B cell (primary cell): Measurements from ENCODE around the gene ITGB7. TPM values are rescaled to one million over a fixed set of nuclear protein-coding genes. Genes with fewer than 3 reads are reported as not detected.

Experiments used
- ATAC-seq: fragments of 200-7000 bp; cut with Tn5 transposase; one replicate; pipeline ENCODE4 v1.10.0; 2021; ENCODE audit warnings: low read depth, mild to moderate bottlenecking, moderate number of reproducible peaks, moderate library complexity
- CTCF ChIA-PET: fragments of 350-600 bp; sonication (Branson Sonifier 250); formaldehyde crosslinking; loops from one replicate; lab custom pipeline; 2021; ENCODE audit warnings: antibody characterized with exemption, inconsistent platforms; lab: Charles Lee
- POLR2A ChIA-PET: fragments of 350-600 bp; sonication (Branson Sonifier 250); formaldehyde crosslinking; loops from one replicate; lab custom pipeline; 2021; ENCODE audit warnings: antibody characterized with exemption; lab: Charles Lee
- DNase-seq: peaks from one replicate; pipeline ENCODE4 v3.0.0; 2013
- H2AFZ ChIP-seq: 2 replicates; pipeline ENCODE4 v1.6.1; 2012; ENCODE audit warnings: mild to moderate bottlenecking, low read depth, low read length; ENCODE audit not compliant: insufficient read depth, poor library complexity, severe bottlenecking
- H3K27ac ChIP-seq, 2 donors: 1 replicate in 1 of 2; 2 replicates in 1 of 2; pipeline ENCODE4 v1.5.1; 2012 to 2013; ENCODE audit warnings: low read length in 2 of 2, mild to moderate bottlenecking in 2 of 2, moderate library complexity in 1 of 2
- H3K27me3 ChIP-seq, 4 experiments: fragments of 200-600 bp in 1 of 4; sonication (generic) in 1 of 4; replicated peaks in 1 of 4; 1 replicate in 2 of 4; 2 replicates in 2 of 4; pipeline versions ENCODE4 v1.6.1 to v1.7.0; 2013 to 2016; ENCODE audit warnings: low read length in 3 of 4, mild to moderate bottlenecking in 2 of 4, mixed read lengths in 1 of 4, moderate library complexity in 1 of 4; ENCODE audit not compliant: insufficient read depth in 4 of 4, control insufficient read depth in 3 of 4; ENCODE audit errors: control extremely low read depth in 1 of 4
- H3K36me3 ChIP-seq, 2 experiments: replicated peaks in 1 of 2; 1 replicate in 1 of 2; 2 replicates in 1 of 2; pipeline versions ENCODE4 v1.6.1 to v1.7.1; 2013; ENCODE audit warnings: low read length in 1 of 2; ENCODE audit not compliant: insufficient read depth in 2 of 2, control insufficient read depth in 1 of 2; ENCODE audit errors: control extremely low read depth in 1 of 2, extremely low read depth in 1 of 2
- H3K4me1 ChIP-seq, 2 donors: fragments of 200-600 bp in 1 of 2; sonication (generic) in 1 of 2; 1 replicate in 1 of 2; 2 replicates in 1 of 2; pipeline versions ENCODE4 v1.5.1 to v1.6.1; 2013 to 2017; ENCODE audit warnings: low read length in 2 of 2; ENCODE audit not compliant: control insufficient read depth in 2 of 2, insufficient read depth in 2 of 2
- H3K4me2 ChIP-seq: replicated peaks from 2 replicates; pipeline ENCODE3; 2012; ENCODE audit warnings: mild to moderate bottlenecking, low read depth, low read length; ENCODE audit not compliant: poor library complexity, severe bottlenecking
- H3K4me3 ChIP-seq, 5 experiments: fragments of 200-600 bp in 1 of 5; sonication (generic) in 1 of 5; 1 replicate in 3 of 5; 2 replicates in 2 of 5; pipeline versions ENCODE4 v1.5.1 to v1.7.0; 2011 to 2016; ENCODE audit warnings: low read length in 4 of 5, mild to moderate bottlenecking in 4 of 5, low read depth in 2 of 5, control low read depth in 1 of 5, moderate library complexity in 1 of 5; ENCODE audit not compliant: insufficient read depth in 1 of 5; ENCODE audit errors: control extremely low read depth in 1 of 5, extremely low read depth in 1 of 5
- H3K79me2 ChIP-seq: fragments of 200-600 bp; sonication (generic); one replicate; pipeline ENCODE4 v1.6.0; 2016; ENCODE audit warnings: low read length; ENCODE audit not compliant: control insufficient read depth, insufficient read depth
- H3K9ac ChIP-seq: fragments of 200-600 bp; sonication (generic); 2 replicates; pipeline ENCODE4 v1.6.1; 2017; ENCODE audit warnings: mild to moderate bottlenecking, low read length, moderate library complexity
- H3K9me3 ChIP-seq, 3 donors: one replicate each; pipeline versions ENCODE4 v1.6.1 to v1.7.1; 2013; ENCODE audit warnings: low read length in 2 of 3; ENCODE audit not compliant: control insufficient read depth in 2 of 3, insufficient read depth in 1 of 3; ENCODE audit errors: control extremely low read depth in 1 of 3
- H4K20me1 ChIP-seq: 2 replicates; pipeline ENCODE4 v1.6.0; 2012; ENCODE audit warnings: mild to moderate bottlenecking, low read length; ENCODE audit not compliant: insufficient read depth, control insufficient read depth, poor library complexity, severe bottlenecking
- H3K27ac Mint-ChIP-seq: one replicate; pipeline ENCODE4 v1.8.0; 2021; ENCODE audit warnings: mixed read lengths
- H3K27me3 Mint-ChIP-seq: one replicate; pipeline ENCODE4 v1.8.0; 2021; ENCODE audit warnings: mixed read lengths
- H3K4me1 Mint-ChIP-seq: one replicate; pipeline ENCODE4 v1.8.0; 2021; ENCODE audit warnings: mixed read lengths
- H3K4me3 Mint-ChIP-seq: one replicate; pipeline ENCODE4 v1.8.0; 2021; ENCODE audit warnings: mixed read lengths
- H3K9me3 Mint-ChIP-seq: one replicate; pipeline ENCODE4 v1.8.0; 2022; ENCODE audit warnings: mixed read lengths; ENCODE audit not compliant: insufficient read depth
- CTCF ChIP-seq: fragments of 200-600 bp; IDR thresholded peaks from one replicate; pipeline ENCODE4 v1.8.0; 2022; ENCODE audit warnings: antibody characterized with exemption, mild to moderate bottlenecking
- EZH2 ChIP-seq: IDR thresholded peaks from 2 replicates; pipeline ENCODE4 v1.6.1; 2012; ENCODE audit warnings: borderline replicate concordance, low read depth, mild to moderate bottlenecking, moderate library complexity, low read length; ENCODE audit not compliant: insufficient read depth, poor library complexity, severe bottlenecking
- WGBS: methylation state at CpG from one replicate; pipeline ENCODE4 v1.1.5; 2013; ENCODE audit warnings: missing lambda C conversion rate; ENCODE audit not compliant: insufficient coverage; 5-methylcytosine and 5-hydroxymethylcytosine counted together
- intact Hi-C: fragments of 100-400 bp; cut with micrococcal nuclease; formaldehyde crosslinking; loops from one replicate; pipeline ENCODE4 v1.10.0; 2022
- polyA plus RNA-seq: library from polyadenylated mRNA; depleted of rRNA; stranded (reverse); fragments of >200 nt; gene quantifications from 2 replicates; pipeline ENCODE4 v1.2.3, GENCODE V29; 2012
- total RNA-seq, 2 donors: library from RNA; stranded (reverse); fragments of 120-200 nt in 1 of 2; gene quantifications; 1 replicate in 1 of 2; 2 replicates in 1 of 2; pipeline versions ENCODE4 v1.2.3 to v1.2.4, GENCODE V29; 2013 to 2022

ITGB7 gene
- total and polyA plus RNA-seq, 2 donors (not counting 1 experiment from before 2014, with no cell fraction given) = 199 to 265 TPM

GRCh38 chr12:53160000-53160399 is 47.1 kb downstream of the ITGB7 start:
- H2AFZ ChIP-seq = peak overlapping the region; percentile 70
- Mint-ChIP-seq H3K27ac (no peak overlapping the region), H3K4me1 (peaks cover 4% of the 10 kb centered on the region), H3K4me3 (no peak overlapping the region), H3K27me3 (no peaks in the 10 kb centered on the region), H3K9me3 (no peaks in the 10 kb centered on the region)
- H3K4me3 ChIP-seq = no peak overlapping the region
- intact Hi-C loops = loop anchor here (1.0 to 2.0 kb wide), 7 partner anchors 20 to 161 kb away; partner anchors contain the start of genes AAAS, CSAD, PFDN5 and ZNF740
- no peak overlapping the region for H3K27ac ChIP-seq
- no peaks in the 10 kb centered on the region for H3K36me3 ChIP-seq
- H3K9ac ChIP-seq = no peak overlapping the region
- POLR2A ChIA-PET = interaction anchor here (0.6 to 1.2 kb wide), 3 partner anchors 27 to 161 kb away, joined by 3 to 4 read pairs (median 4); partner anchors contain the start of gene AAAS
- H3K9me3 ChIP-seq = no peaks in the 10 kb centered on the region
- no peak for TF ChIP-seq CTCF
- TF ChIP-seq EZH2 = no peak
- no peak overlapping the region for H3K4me2 ChIP-seq
- CTCF ChIA-PET = interaction anchor here (0.7 to 8.4 kb wide), 30 partner anchors 8 to 514 kb away, joined by 3 to 141 read pairs (median 8); partner anchors contain the start of genes AAAS, CSAD, ESPL1 and ITGB7
- WGBS = 90% methylated on average over 10 of the region's 16 CpGs
- no peak for DNase-seq
- no peaks in the 10 kb centered on the region for H4K20me1 ChIP-seq
- H3K4me1 ChIP-seq = peaks cover 4 to 8% of the 10 kb centered on the region in 2 donors
- no peaks in the 10 kb centered on the region for H3K27me3 ChIP-seq
- no peak for ATAC-seq
- H3K79me2 ChIP-seq = no peaks in the 10 kb centered on the region

GRCh38 chr12:53159195-53159839 is 47.7 kb downstream of the ITGB7 start:
- peak; percentile 88 for DNase-seq
- peak; percentile 100 for ATAC-seq
- WGBS = 9% methylated on average over 10 of the region's 14 CpGs

More at GRCh38 chr12:53159195-53159839, 47.7 kb downstream of the ITGB7 start:
- H3K4me1 ChIP-seq = peaks cover 4 to 8% of the 10 kb centered on the region in 2 donors
- H3K4me2 ChIP-seq = peak overlapping the region; percentile 9
- Mint-ChIP-seq H3K27ac (no peak overlapping the region), H3K4me3 (no peak overlapping the region), H3K4me1 (peaks cover 4% of the 10 kb centered on the region), H3K9me3 (no peaks in the 10 kb centered on the region), H3K27me3 (no peaks in the 10 kb centered on the region)
- intact Hi-C loops = loop anchor here (1.0 to 2.0 kb wide), 7 partner anchors 21 to 162 kb away; partner anchors contain the start of genes AAAS, CSAD, PFDN5 and ZNF740
- no peaks in the 10 kb centered on the region for H3K9me3 ChIP-seq
- H3K27me3 ChIP-seq = no peaks in the 10 kb centered on the region
- H3K4me3 ChIP-seq = no peak overlapping the region
- peak; percentile 97 for TF ChIP-seq CTCF
- TF ChIP-seq EZH2 = no peak
- H2AFZ ChIP-seq = peak overlapping the region; percentile 70
- CTCF ChIA-PET = interaction anchor here (0.6 to 8.4 kb wide), 32 partner anchors 8 to 515 kb away, joined by 3 to 141 read pairs (median 7); partner anchors contain the start of genes AAAS, CSAD, ESPL1 and ITGB7
- no peaks in the 10 kb centered on the region for H4K20me1 ChIP-seq
- H3K27ac ChIP-seq = no peak overlapping the region
- POLR2A ChIA-PET = interaction anchor here (0.9 to 1.2 kb wide), 2 partner anchors 31 to 162 kb away, joined by 4 read pairs; partner anchors contain the start of gene AAAS
- peak overlapping the region; percentile 1 for H3K9ac ChIP-seq
- H3K36me3 ChIP-seq = no peaks in the 10 kb centered on the region
- H3K79me2 ChIP-seq = no peaks in the 10 kb centered on the region
